ENCODE data around the gene DNAJC4. TPM values are rescaled to one million over a fixed set of nuclear protein-coding genes. Genes with fewer than 3 reads are reported as not detected.

The DNAJC4 gene
- total RNA-seq, 1 donor from 2014 or later: 3.9 TPM

- peaks cover 27% of the 10 kb centered on the region for H3K4me1 Mint-ChIP-seq
- no peak overlapping the region for H2AFZ ChIP-seq (replicated peaks)
These were observed 37.9 kb downstream of the DNAJC4 start for GRCh38 chr11:64268025-64268892.

GRCh38 chr11:64268893-64269539 is 38.7 kb downstream of the DNAJC4 start:
- peaks cover 30% of the 10 kb centered on the region for H3K4me1 Mint-ChIP-seq
- H3K79me2 ChIP-seq (ENCODE audit: low read depth): no peaks in the 10 kb centered on the region
- H3K9ac ChIP-seq: peak overlapping the region; percentile 57
- peaks cover 16% of the 10 kb centered on the region for H3K27me3 Mint-ChIP-seq (ENCODE audit: insufficient read depth, low read depth)
- H3K36me3 ChIP-seq: no peaks in the 10 kb centered on the region
- peak; percentile 43 for DNase-seq (ENCODE audit: low spot score)
- H4K20me1 ChIP-seq (ENCODE audit: low read depth): peaks cover 4% of the 10 kb centered on the region
- peaks cover 2% of the 10 kb centered on the region for H3K36me3 Mint-ChIP-seq
- H3K27me3 ChIP-seq: no peaks in the 10 kb centered on the region
- no peaks in the 10 kb centered on the region for H3K9me3 ChIP-seq (ENCODE audit: low read depth)
- no peaks in the 10 kb centered on the region for H3K9me3 Mint-ChIP-seq
- peaks cover 35% of the 10 kb centered on the region for H3F3A ChIP-seq (ENCODE audit: low read depth)
- H3K4me2 ChIP-seq: peak overlapping the region; percentile 91
- H3K4me3 ChIP-seq: peak overlapping the region; percentile 68
- TF ChIP-seq CTCF (IDR thresholded peaks at IDR 0.05): no peak
- TF ChIP-seq EZH2 (IDR thresholded peaks at IDR 0.05): no peak
- no peak for TF ChIP-seq EZH2phosphoT487 (IDR thresholded peaks at IDR 0.05)
- peak overlapping the region; percentile 95 for H3K4me3 Mint-ChIP-seq
- peaks cover 12% of the 10 kb centered on the region for H3K4me1 ChIP-seq
- H2AFZ ChIP-seq (replicated peaks): no peak overlapping the region
- H3K27ac ChIP-seq: peak overlapping the region; percentile 83
- H3K27ac Mint-ChIP-seq: peak overlapping the region; percentile 86

More at GRCh38 chr11:64268025-64268892, 37.9 kb downstream of the DNAJC4 start:
- Histone ChIP-seq H3K36me3 (no peaks in the 10 kb centered on the region), H3K9ac (no peak overlapping the region), H4K20me1 (ENCODE audit: low read depth) (peaks cover 4% of the 10 kb centered on the region), H3K27me3 (no peaks in the 10 kb centered on the region), H3K27ac (peak overlapping the region; percentile 83), H3K4me2 (peak overlapping the region; percentile 91), H3K4me1 (peaks cover 12% of the 10 kb centered on the region), H3K9me3 (ENCODE audit: low read depth) (no peaks in the 10 kb centered on the region), H3K4me3 (peak overlapping the region; percentile 68), H3K79me2 (ENCODE audit: low read depth) (no peaks in the 10 kb centered on the region), H3F3A (ENCODE audit: low read depth) (peaks cover 35% of the 10 kb centered on the region)
- peak overlapping the region; percentile 86 for H3K27ac Mint-ChIP-seq
- no peak for DNase-seq (ENCODE audit: low spot score)
- peaks cover 16% of the 10 kb centered on the region for H3K27me3 Mint-ChIP-seq (ENCODE audit: insufficient read depth, low read depth)
- H3K9me3 Mint-ChIP-seq: no peaks in the 10 kb centered on the region
- H3K36me3 Mint-ChIP-seq: peaks cover 2% of the 10 kb centered on the region
- H3K4me3 Mint-ChIP-seq: peak overlapping the region; percentile 95
- no peak for TF ChIP-seq EZH2phosphoT487 (IDR thresholded peaks at IDR 0.05)

GRCh38 chr11:64269540-64270220 is 39.3 kb downstream of the DNAJC4 start:
- H3K9me3 Mint-ChIP-seq: no peaks in the 10 kb centered on the region

More at GRCh38 chr11:64269540-64270220, 39.3 kb downstream of the DNAJC4 start:
- DNase-seq (ENCODE audit: low spot score): peak; percentile 99
- Histone ChIP-seq H3K9ac (peak overlapping the region; percentile 57), H2AFZ (replicated peaks) (peak overlapping the region; percentile 22), H3K27me3 (no peaks in the 10 kb centered on the region), H3F3A (ENCODE audit: low read depth) (peaks cover 35% of the 10 kb centered on the region), H3K4me3 (peak overlapping the region; percentile 68), H3K4me1 (peaks cover 12% of the 10 kb centered on the region), H3K79me2 (ENCODE audit: low read depth) (no peaks in the 10 kb centered on the region), H3K27ac (peak overlapping the region; percentile 83), H3K9me3 (ENCODE audit: low read depth) (no peaks in the 10 kb centered on the region), H3K36me3 (no peaks in the 10 kb centered on the region), H3K4me2 (peak overlapping the region; percentile 93), H4K20me1 (ENCODE audit: low read depth) (peaks cover 4% of the 10 kb centered on the region)
- TF ChIP-seq CTCF (IDR thresholded peaks at IDR 0.05) (peak; percentile 31), EZH2 (IDR thresholded peaks at IDR 0.05) (no peak)
- Mint-ChIP-seq H3K36me3 (peaks cover 2% of the 10 kb centered on the region), H3K4me3 (peak overlapping the region; percentile 95), H3K27ac (peak overlapping the region; percentile 84), H3K27me3 (ENCODE audit: insufficient read depth, low read depth) (peaks cover 16% of the 10 kb centered on the region), H3K4me1 (peaks cover 30% of the 10 kb centered on the region)
